ENCODE measurements around the gene GPC2.

DNA sequence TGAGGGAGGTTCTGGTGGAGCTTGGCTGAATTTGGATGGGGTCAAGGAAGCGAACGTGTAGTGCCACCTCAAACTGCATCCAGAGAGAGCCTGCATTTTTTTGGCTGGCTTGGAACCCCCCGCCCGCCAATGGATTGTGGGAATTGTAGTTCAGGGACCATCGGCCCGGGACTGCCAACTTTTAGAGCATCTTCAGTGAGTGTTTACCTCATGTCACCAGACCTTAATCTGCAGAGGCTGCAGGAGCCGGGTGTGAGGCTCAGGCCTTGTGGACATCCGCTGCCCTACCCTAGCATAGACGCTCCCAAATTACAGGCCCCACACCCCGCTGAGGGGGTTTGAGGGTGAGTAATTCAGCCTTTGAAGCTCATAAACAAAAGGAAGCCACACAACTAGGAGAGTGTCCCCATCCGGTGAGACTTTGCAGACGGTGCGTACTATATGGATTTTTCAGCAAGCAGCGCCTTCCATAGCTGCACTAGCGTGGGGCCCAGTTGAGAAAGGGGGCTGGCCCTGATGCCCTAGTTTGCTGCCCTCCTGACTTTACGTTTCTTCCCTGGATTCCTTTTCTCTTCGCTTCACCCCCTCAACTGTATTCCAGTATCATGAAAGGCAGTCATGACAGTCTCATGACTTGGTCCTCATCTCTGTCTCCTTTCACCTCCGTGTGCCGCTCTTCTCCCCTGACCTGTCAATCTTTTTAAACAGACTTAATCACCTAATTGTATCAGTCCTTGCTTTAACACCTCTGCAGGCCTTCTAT lies 57.0 kb downstream of the GPC2 start:
- TF ChIP-seq, protein P1, sequence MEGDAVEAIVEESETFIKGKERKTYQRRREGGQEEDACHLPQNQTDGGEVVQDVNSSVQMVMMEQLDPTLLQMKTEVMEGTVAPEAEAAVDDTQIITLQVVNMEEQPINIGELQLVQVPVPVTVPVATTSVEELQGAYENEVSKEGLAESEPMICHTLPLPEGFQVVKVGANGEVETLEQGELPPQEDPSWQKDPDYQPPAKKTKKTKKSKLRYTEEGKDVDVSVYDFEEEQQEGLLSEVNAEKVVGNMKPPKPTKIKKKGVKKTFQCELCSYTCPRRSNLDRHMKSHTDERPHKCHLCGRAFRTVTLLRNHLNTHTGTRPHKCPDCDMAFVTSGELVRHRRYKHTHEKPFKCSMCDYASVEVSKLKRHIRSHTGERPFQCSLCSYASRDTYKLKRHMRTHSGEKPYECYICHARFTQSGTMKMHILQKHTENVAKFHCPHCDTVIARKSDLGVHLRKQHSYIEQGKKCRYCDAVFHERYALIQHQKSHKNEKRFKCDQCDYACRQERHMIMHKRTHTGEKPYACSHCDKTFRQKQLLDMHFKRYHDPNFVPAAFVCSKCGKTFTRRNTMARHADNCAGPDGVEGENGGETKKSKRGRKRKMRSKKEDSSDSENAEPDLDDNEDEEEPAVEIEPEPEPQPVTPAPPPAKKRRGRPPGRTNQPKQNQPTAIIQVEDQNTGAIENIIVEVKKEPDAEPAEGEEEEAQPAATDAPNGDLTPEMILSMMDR (IDR thresholded peaks at IDR 0.05; ENCODE audit: borderline replicate concordance, extremely low read depth, low read length, poor library complexity, severe bottlenecking): peak; percentile 8
- no peak for TF ChIP-seq EZH2 (IDR thresholded peaks at IDR 0.05; ENCODE audit: borderline replicate concordance, low read depth, low read length, severe bottlenecking)

Data from DND-41 (cell line).